ENCODE results near the gene FBXO40. TPM values are rescaled to one million over a fixed set of nuclear protein-coding genes. Genes with fewer than 3 reads are reported as not detected.
A peak's percentile ranks its signal among the peaks of the same experiment; 100 is the strongest.

FBXO40 gene
- total and polyA plus RNA-seq, 10 of the 15 experiments (the other 5 are each of a cell fraction or from before 2014, with no cell fraction given): 0.03 to 0.05 (median 0.04) TPM; not detected in 7

- peak; percentile 76 for TF ChIP-seq HCFC1 (IDR thresholded peaks at IDR 0.05; ENCODE audit: low read length)
- TF ChIP-seq ZNF384 (IDR thresholded peaks at IDR 0.05; ENCODE audit: borderline replicate concordance, low read depth, low read length): no peak
- peak; percentile 56; the same call in 1 of the 2 replicates for TF ChIP-seq CHD2 (IDR thresholded peaks at IDR 0.05; ENCODE audit: borderline replicate concordance, low read depth, low read length)
- no peak for TF ChIP-seq CHD1 (IDR thresholded peaks at IDR 0.05; ENCODE audit: low read depth, low read length)
- TF ChIP-seq RAD51 (IDR thresholded peaks at IDR 0.05): no peak; the same call in 1 of the 2 replicates
- no peak for TF ChIP-seq ZNF274 (IDR thresholded peaks at IDR 0.05; ENCODE audit: insufficient read depth, insufficient read length)
- 0 out of 4 replicates have a peak, but pooled peaks of 1 of the 2 experiments have one; percentile 18 for TF ChIP-seq EP300 (IDR thresholded peaks at IDR 0.05; ENCODE audit: borderline replicate concordance in 1 of 2, control insufficient read depth in 1 of 2, low read depth in 2 of 2, low read length in 2 of 2)
- no peak for TF ChIP-seq ZNF622 (IDR thresholded peaks at IDR 0.05)
- TF ChIP-seq FOXK2 (IDR thresholded peaks at IDR 0.05): no peak
- TF ChIP-seq YBX1 (IDR thresholded peaks at IDR 0.05): no peak
- no peak for TF ChIP-seq RELA (IDR thresholded peaks at IDR 0.05; ENCODE audit: borderline replicate concordance, partially characterized antibody)
- no peak for TF ChIP-seq ZBTB11 (CRISPR knock-in tag; IDR thresholded peaks at IDR 0.05)
- no peak for TF ChIP-seq RBBP5 (conservative IDR thresholded peaks at IDR 0.05)
- 0 out of 2 replicates have a peak, but pooled peaks have one; percentile 27 for TF ChIP-seq CEBPZ (IDR thresholded peaks at IDR 0.05; ENCODE audit: low read depth, low read length)
- no peak for TF ChIP-seq SUZ12 (IDR thresholded peaks at IDR 0.05; ENCODE audit: unreplicated experiment)
- TF ChIP-seq ATF7 (IDR thresholded peaks at IDR 0.05; ENCODE audit: low read depth): peak; percentile 30
- TF ChIP-seq FOS (IDR thresholded peaks at IDR 0.05; ENCODE audit: borderline replicate concordance, extremely low read depth, insufficient read length): no peak
- TF ChIP-seq, protein P1, sequence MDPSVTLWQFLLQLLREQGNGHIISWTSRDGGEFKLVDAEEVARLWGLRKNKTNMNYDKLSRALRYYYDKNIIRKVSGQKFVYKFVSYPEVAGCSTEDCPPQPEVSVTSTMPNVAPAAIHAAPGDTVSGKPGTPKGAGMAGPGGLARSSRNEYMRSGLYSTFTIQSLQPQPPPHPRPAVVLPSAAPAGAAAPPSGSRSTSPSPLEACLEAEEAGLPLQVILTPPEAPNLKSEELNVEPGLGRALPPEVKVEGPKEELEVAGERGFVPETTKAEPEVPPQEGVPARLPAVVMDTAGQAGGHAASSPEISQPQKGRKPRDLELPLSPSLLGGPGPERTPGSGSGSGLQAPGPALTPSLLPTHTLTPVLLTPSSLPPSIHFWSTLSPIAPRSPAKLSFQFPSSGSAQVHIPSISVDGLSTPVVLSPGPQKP (IDR thresholded peaks at IDR 0.05; ENCODE audit: low read depth, low read length): peak; percentile 70; the same call in 1 of the 2 replicates
- peak; percentile 29; the same call in 1 of the 2 replicates for TF ChIP-seq CBX5 (IDR thresholded peaks at IDR 0.05; ENCODE audit: low read depth)
- no peak for TF ChIP-seq CHD4 (IDR thresholded peaks at IDR 0.05)
- no peak for TF ChIP-seq CBX3 (IDR thresholded peaks at IDR 0.05; ENCODE audit: borderline replicate concordance, low read depth)
- no peak; the same call in 1 of the 2 replicates for TF ChIP-seq PAX8 (IDR thresholded peaks at IDR 0.05)
Measured at GRCh38 chr3:121545574-121546455, 47.4 kb upstream of the FBXO40 start, which contains the start of gene POLQ (continued).
